Loucy (cell line): ENCODE measurements around the gene PDCD4.
A peak's percentile ranks its signal among the peaks of the same experiment; 100 is the strongest.

Source experiments
- H2AFZ ChIP-seq: fragments of 200-600 bp; sonication (generic); 2 replicates; pipeline ENCODE4 v1.6.0; 2016; ENCODE audit warnings: antibody characterized with exemption, mild to moderate bottlenecking, low read length, moderate library complexity
- H3F3A ChIP-seq: fragments of 200-600 bp; 2 replicates; pipeline ENCODE4 v1.6.0; 2016; ENCODE audit warnings: antibody characterized with exemption, low read depth, mild to moderate bottlenecking
- H3K27me3 ChIP-seq: fragments of 200-600 bp; sonication (generic); 2 replicates; pipeline ENCODE4 v1.6.1; 2014; ENCODE audit warnings: low read length, mild to moderate bottlenecking; ENCODE audit not compliant: insufficient read depth, poor library complexity, severe bottlenecking
- H3K36me3 ChIP-seq: fragments of 200-600 bp; sonication (generic); 2 replicates; pipeline ENCODE4 v1.6.1; 2016; ENCODE audit warnings: low read length; ENCODE audit not compliant: insufficient read depth
- H3K4me1 ChIP-seq: fragments of 200-600 bp; sonication (generic); 2 replicates; pipeline ENCODE4 v1.5.1; 2014; ENCODE audit warnings: low read length, mild to moderate bottlenecking; ENCODE audit not compliant: insufficient read depth, poor library complexity, severe bottlenecking
- H3K4me2 ChIP-seq: fragments of 200-600 bp; sonication (generic); 2 replicates; pipeline ENCODE4 v1.6.0; 2014; ENCODE audit warnings: antibody characterized with exemption, low read length, low read depth, mild to moderate bottlenecking; ENCODE audit not compliant: poor library complexity, severe bottlenecking
- H3K4me3 ChIP-seq: fragments of 200-600 bp; sonication (generic); 2 replicates; pipeline ENCODE4 v1.5.1; 2014; ENCODE audit warnings: low read length, mild to moderate bottlenecking, mixed read lengths; ENCODE audit not compliant: poor library complexity, severe bottlenecking
- H3K79me2 ChIP-seq: fragments of 200-600 bp; sonication (generic); 2 replicates; pipeline ENCODE4 v1.6.1; 2014; ENCODE audit warnings: low read length; ENCODE audit not compliant: insufficient read depth
- H3K9ac ChIP-seq: fragments of 200-600 bp; sonication (generic); 2 replicates; pipeline ENCODE4 v1.6.0; 2014; ENCODE audit warnings: mild to moderate bottlenecking, low read depth, low read length, moderate library complexity; ENCODE audit not compliant: poor library complexity, severe bottlenecking
- H3K9me2 ChIP-seq: fragments of 200-600 bp; sonication (generic); replicated peaks from 2 replicates; pipeline ENCODE4 v1.6.1; 2016; ENCODE audit warnings: low read depth, low read length, mixed read lengths
- H3K9me3 ChIP-seq: fragments of 200-600 bp; sonication (generic); 2 replicates; pipeline ENCODE4 v1.6.1; 2014; ENCODE audit warnings: mild to moderate bottlenecking, antibody characterized with exemption, low read length, low read depth; ENCODE audit not compliant: insufficient read depth
- H4K20me1 ChIP-seq: fragments of 200-600 bp; sonication (generic); 2 replicates; pipeline ENCODE4 v1.6.0; 2014; ENCODE audit warnings: antibody characterized with exemption, low read length, mild to moderate bottlenecking; ENCODE audit not compliant: insufficient read depth, poor library complexity, severe bottlenecking
- EZH2phosphoT487 ChIP-seq: fragments of 200-600 bp; IDR thresholded peaks from 2 replicates; pipeline ENCODE4 v1.6.1; 2018; ENCODE audit warnings: antibody characterized with exemption, mild to moderate bottlenecking, moderate library complexity, borderline replicate concordance
- TF ChIP-seq, protein P1 (sequence below): fragments of 200-600 bp; sonication (generic); conservative IDR thresholded peaks from 2 replicates; pipeline ENCODE4 v1.5.1; 2014; ENCODE audit warnings: mild to moderate bottlenecking, antibody characterized with exemption, low read length

Gene PDCD4

DNA sequence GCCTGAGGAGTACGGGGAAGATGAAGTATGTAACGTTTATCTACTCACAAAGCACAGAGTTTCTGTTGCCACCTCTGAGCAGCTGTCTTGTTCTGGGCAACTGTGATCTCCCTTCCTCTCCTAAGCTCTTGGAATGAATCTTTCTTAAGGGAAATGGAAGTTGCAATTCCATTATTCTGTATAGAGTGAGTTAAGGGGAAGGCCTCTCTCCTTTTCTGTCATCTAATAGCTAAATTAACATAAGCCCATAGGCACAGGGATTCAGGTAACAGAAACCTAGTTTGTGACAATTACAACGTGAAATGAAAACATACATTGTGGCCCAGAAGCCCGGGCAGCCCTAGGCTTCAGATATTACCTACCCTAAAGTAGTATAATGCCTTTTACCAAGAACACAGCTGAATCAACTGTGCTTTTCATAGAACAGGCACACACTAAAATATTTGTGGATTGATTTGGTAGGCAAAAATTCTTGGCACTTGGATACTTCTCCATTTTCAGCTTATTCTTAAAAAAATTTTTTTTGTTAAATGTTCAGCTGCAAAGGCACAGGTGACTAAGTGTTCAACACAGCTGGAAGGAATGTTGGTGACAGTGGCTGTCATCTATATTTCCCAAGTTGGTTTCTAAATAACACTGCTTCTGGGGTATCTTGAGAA, 3.8 kb upstream of the PDCD4 start:
- H4K20me1 ChIP-seq = no peaks in the 10 kb centered on the region
- no peaks in the 10 kb centered on the region for H3K9me3 ChIP-seq
- peak overlapping the region; percentile 90 for H3K9ac ChIP-seq
- H3K27me3 ChIP-seq = no peaks in the 10 kb centered on the region
- H3K36me3 ChIP-seq = no peaks in the 10 kb centered on the region
- peaks cover 81% of the 10 kb centered on the region for H3K4me1 ChIP-seq
- peaks cover 3% of the 10 kb centered on the region; the same call in 1 of the 2 replicates for H3F3A ChIP-seq
- H3K9me2 ChIP-seq = no peaks in the 10 kb centered on the region
- H3K4me2 ChIP-seq = peak overlapping the region; percentile 99
- peak overlapping the region; percentile 41; the same call in 1 of the 2 replicates for H2AFZ ChIP-seq
- no peak overlapping the region for H3K4me3 ChIP-seq
- H3K79me2 ChIP-seq = peaks cover 31% of the 10 kb centered on the region
- TF ChIP-seq, protein P1, sequence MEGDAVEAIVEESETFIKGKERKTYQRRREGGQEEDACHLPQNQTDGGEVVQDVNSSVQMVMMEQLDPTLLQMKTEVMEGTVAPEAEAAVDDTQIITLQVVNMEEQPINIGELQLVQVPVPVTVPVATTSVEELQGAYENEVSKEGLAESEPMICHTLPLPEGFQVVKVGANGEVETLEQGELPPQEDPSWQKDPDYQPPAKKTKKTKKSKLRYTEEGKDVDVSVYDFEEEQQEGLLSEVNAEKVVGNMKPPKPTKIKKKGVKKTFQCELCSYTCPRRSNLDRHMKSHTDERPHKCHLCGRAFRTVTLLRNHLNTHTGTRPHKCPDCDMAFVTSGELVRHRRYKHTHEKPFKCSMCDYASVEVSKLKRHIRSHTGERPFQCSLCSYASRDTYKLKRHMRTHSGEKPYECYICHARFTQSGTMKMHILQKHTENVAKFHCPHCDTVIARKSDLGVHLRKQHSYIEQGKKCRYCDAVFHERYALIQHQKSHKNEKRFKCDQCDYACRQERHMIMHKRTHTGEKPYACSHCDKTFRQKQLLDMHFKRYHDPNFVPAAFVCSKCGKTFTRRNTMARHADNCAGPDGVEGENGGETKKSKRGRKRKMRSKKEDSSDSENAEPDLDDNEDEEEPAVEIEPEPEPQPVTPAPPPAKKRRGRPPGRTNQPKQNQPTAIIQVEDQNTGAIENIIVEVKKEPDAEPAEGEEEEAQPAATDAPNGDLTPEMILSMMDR = no peak
- TF ChIP-seq EZH2phosphoT487 = no peak

GRCh38 chr10:110868981-110869380, 2.7 kb upstream of the PDCD4 start:
- H3K9ac ChIP-seq = peak overlapping the region; percentile 90
- peaks cover 7% of the 10 kb centered on the region for H4K20me1 ChIP-seq
- no peaks in the 10 kb centered on the region for H3K36me3 ChIP-seq
- no peaks in the 10 kb centered on the region for H3K9me2 ChIP-seq
- peaks cover 3% of the 10 kb centered on the region; the same call in 1 of the 2 replicates for H3F3A ChIP-seq
- H3K79me2 ChIP-seq = peaks cover 42% of the 10 kb centered on the region
- H3K9me3 ChIP-seq = no peaks in the 10 kb centered on the region
- H3K27me3 ChIP-seq = no peaks in the 10 kb centered on the region
- TF ChIP-seq EZH2phosphoT487 = no peak
- TF ChIP-seq, protein P1 = no peak
- H3K4me1 ChIP-seq = peaks cover 82% of the 10 kb centered on the region
- peak overlapping the region; percentile 99 for H3K4me2 ChIP-seq
- H2AFZ ChIP-seq = no peak overlapping the region
- H3K4me3 ChIP-seq = peak overlapping the region; percentile 63

DNA sequence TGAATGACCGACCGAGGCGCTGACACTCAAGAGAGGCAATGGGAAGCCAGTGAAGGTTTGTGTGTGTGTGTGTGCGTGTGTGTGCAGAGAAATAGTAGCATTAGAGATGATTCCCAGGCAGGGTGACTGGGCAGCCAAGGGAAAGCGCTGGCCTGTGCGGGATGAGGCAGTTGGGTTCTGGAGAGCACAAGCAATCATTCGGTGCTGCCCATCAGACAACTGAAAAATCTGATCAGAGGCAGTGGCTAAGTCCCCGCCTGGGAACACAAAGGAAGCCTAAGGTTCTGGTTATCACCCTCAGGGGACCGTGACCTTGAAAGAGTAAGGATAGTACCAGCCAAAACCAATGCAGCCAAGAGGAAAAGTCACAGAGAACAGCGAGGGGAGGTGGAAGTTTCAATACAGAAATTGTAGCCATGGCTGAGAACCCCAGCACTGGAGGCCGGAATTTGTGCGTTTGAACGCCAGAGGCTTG, 868 bp upstream of the PDCD4 start:
- peak overlapping the region; percentile 93 for H3K4me3 ChIP-seq
- peaks cover 80% of the 10 kb centered on the region for H3K4me1 ChIP-seq
- H3F3A ChIP-seq = peaks cover 3% of the 10 kb centered on the region; the same call in 1 of the 2 replicates
- H3K36me3 ChIP-seq = no peaks in the 10 kb centered on the region; the same call in 1 of the 2 replicates
- H3K9me2 ChIP-seq = no peaks in the 10 kb centered on the region
- peaks cover 24% of the 10 kb centered on the region for H4K20me1 ChIP-seq
- TF ChIP-seq, protein P1 = no peak
- no peak for TF ChIP-seq EZH2phosphoT487
- no peaks in the 10 kb centered on the region for H3K27me3 ChIP-seq
- H3K79me2 ChIP-seq = peaks cover 61% of the 10 kb centered on the region
- no peaks in the 10 kb centered on the region for H3K9me3 ChIP-seq
- no peak overlapping the region for H2AFZ ChIP-seq
- peak overlapping the region; percentile 99 for H3K4me2 ChIP-seq
- peak overlapping the region; percentile 90 for H3K9ac ChIP-seq
